HEK293T (cell line): Measurements from ENCODE around the gene TXK.

Source experiments
- ARNT ChIP-seq: fragments of 450-650 bp; IDR thresholded peaks from 2 replicates; pipeline ENCODE4 v1.6.1; 2017; ENCODE audit warnings: mild to moderate bottlenecking
- FOXM1 ChIP-seq: fragments of 450-650 bp; IDR thresholded peaks from 2 replicates; pipeline ENCODE4 v1.6.1; 2017; ENCODE audit warnings: mild to moderate bottlenecking, borderline replicate concordance
- NFRKB ChIP-seq: fragments of 450-650 bp; IDR thresholded peaks from 2 replicates; pipeline ENCODE4 v1.6.1; 2016; ENCODE audit warnings: mild to moderate bottlenecking, moderate library complexity
- SUZ12 ChIP-seq: fragments of 450-650 bp; IDR thresholded peaks from 2 replicates; pipeline ENCODE4 v1.6.1; 2016; ENCODE audit warnings: mild to moderate bottlenecking
- TARDBP ChIP-seq: fragments of 450-650 bp; IDR thresholded peaks from 2 replicates; pipeline ENCODE4 v1.6.1; 2016
- ZNF384 ChIP-seq: fragments of 450-650 bp; IDR thresholded peaks from 2 replicates; pipeline ENCODE4 v1.6.1; 2016

DNA sequence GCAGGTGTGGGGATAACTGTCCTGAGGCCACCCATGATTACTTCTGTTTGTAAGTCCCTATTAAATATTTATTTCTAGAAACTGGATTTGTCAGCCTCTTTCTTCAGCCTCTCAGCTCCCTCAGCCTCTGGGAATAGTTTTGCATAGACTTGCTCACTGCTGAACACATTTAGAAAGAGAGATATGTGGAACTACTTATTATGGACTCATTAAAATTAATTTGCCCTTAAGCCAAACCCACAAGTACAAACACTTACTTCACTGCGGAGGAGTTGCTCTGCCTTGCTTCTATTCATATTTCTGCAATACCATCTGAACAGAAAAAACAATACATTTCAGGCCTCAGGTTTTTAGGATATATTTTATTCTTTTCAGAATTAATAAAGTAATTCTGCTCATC is 22.4 kb upstream of the TXK start:
- TF ChIP-seq ARNT = no peak
- TF ChIP-seq ZNF384 = no peak
- no peak for TF ChIP-seq FOXM1
- no peak for TF ChIP-seq NFRKB
- no peak for TF ChIP-seq TARDBP
- TF ChIP-seq SUZ12 = no peak
